H1 (cell line): ENCODE results near the gene GIMAP5.
A peak's percentile ranks its signal among the peaks of the same experiment; 100 is the strongest.

Experiments used
- BACH1 ChIP-seq: IDR thresholded peaks from 2 replicates; pipeline ENCODE4 v1.6.1; 2012; ENCODE audit warnings: low read length, improper control_type of control experiment
- CREB1 ChIP-seq: IDR thresholded peaks from 2 replicates; pipeline ENCODE4 v1.6.1; 2012; ENCODE audit warnings: inconsistent platforms
- CTCF ChIP-seq, 3 experiments: IDR thresholded peaks; 1 replicate in 2 of 3; 2 replicates in 1 of 3; pipeline versions ENCODE4 v1.5.1 to v1.6.1; 2011; ENCODE audit warnings: low read length in 3 of 3, mild to moderate bottlenecking in 3 of 3, inconsistent platforms in 2 of 3, low read depth in 1 of 3, moderate library complexity in 1 of 3; ENCODE audit not compliant: insufficient read depth in 1 of 3; ENCODE audit errors: control extremely low read depth in 1 of 3
- EZH2 ChIP-seq: fragments of 200-600 bp; sonication (generic); IDR thresholded peaks from 2 replicates; pipeline ENCODE4 v1.7.1; 2012; ENCODE audit warnings: low read depth, mild to moderate bottlenecking, moderate library complexity, low read length, inconsistent platforms; ENCODE audit not compliant: severe bottlenecking
- GABPA ChIP-seq: IDR thresholded peaks from 2 replicates; pipeline ENCODE4 v1.6.1; 2011; ENCODE audit warnings: mild to moderate bottlenecking, low read length, moderate library complexity, borderline replicate concordance; ENCODE audit not compliant: insufficient read depth
- JUND ChIP-seq: IDR thresholded peaks from 2 replicates; pipeline ENCODE4 v1.6.1; 2011; ENCODE audit warnings: mild to moderate bottlenecking, improper control_type of control experiment, low read length
- PHF8 ChIP-seq: fragments of 200-600 bp; sonication (generic); conservative IDR thresholded peaks from 2 replicates; pipeline ENCODE4 v1.7.1; 2012; ENCODE audit warnings: low read depth, mild to moderate bottlenecking, inconsistent platforms, low read length, moderate library complexity
- RAD21 ChIP-seq, 2 experiments: IDR thresholded peaks in 1 of 2; conservative IDR thresholded peaks in 1 of 2; 2 replicates each; pipeline ENCODE4 v1.6.1; 2011; ENCODE audit warnings: low read depth in 2 of 2, low read length in 2 of 2, improper control_type of control experiment in 1 of 2, inconsistent platforms in 1 of 2, mild to moderate bottlenecking in 1 of 2, moderate library complexity in 1 of 2
- SIN3A ChIP-seq, 2 experiments: IDR thresholded peaks in 1 of 2; conservative IDR thresholded peaks in 1 of 2; 2 replicates each; pipeline ENCODE4 v1.6.1; 2011 to 2012; ENCODE audit warnings: low read length in 2 of 2, improper control_type of control experiment in 1 of 2, low read depth in 1 of 2, mild to moderate bottlenecking in 1 of 2
- SIRT6 ChIP-seq: IDR thresholded peaks from one replicate; pipeline ENCODE4 v1.7.1; 2012; ENCODE audit warnings: low read length, inconsistent platforms
- TEAD4 ChIP-seq: IDR thresholded peaks from 2 replicates; pipeline ENCODE4 v1.6.1; 2012; ENCODE audit warnings: low read depth, low read length, inconsistent platforms, mixed read lengths
- USF2 ChIP-seq: IDR thresholded peaks from 2 replicates; pipeline ENCODE4 v1.6.1; 2011; ENCODE audit warnings: low read length, improper control_type of control experiment
- YY1 ChIP-seq: IDR thresholded peaks from 2 replicates; pipeline ENCODE4 v1.6.1; 2011; ENCODE audit warnings: low read depth, mild to moderate bottlenecking, low read length

- TF ChIP-seq EZH2 (no peak), CTCF (IDR thresholded peaks at IDR 0.05; ENCODE audit: control extremely low read depth in 1 of 3, insufficient read depth in 1 of 3, low read depth in 1 of 3, low read length in 3 of 3) (no peak), YY1 (no peak), SIN3A (conservative IDR thresholded peaks at IDR 0.05 in 1 of 2, IDR thresholded peaks at IDR 0.05 in 1 of 2; ENCODE audit: low read depth in 1 of 2, low read length in 2 of 2) (peak; percentile 94), PHF8 (no peak), BACH1 (no peak), USF2 (no peak), RAD21 (IDR thresholded peaks at IDR 0.05 in 1 of 2, conservative IDR thresholded peaks at IDR 0.05 in 1 of 2; ENCODE audit: low read depth in 2 of 2, low read length in 2 of 2) (peak in 1 of 2 experiments; percentile 18; a peak in 2 of 4 replicates), GABPA (no peak), SIRT6 (no peak), JUND (no peak), TEAD4 (no peak), CREB1 (no peak)
These were observed 1.4 kb upstream of the GIMAP5 start for GRCh38 chr7:150735596-150736358.
